Measurements from ENCODE around the gene OR6S1.

GRCh38 chr14:20682435-20683124 is 41.1 kb upstream of the OR6S1 start:
- TF ChIP-seq, protein P1, sequence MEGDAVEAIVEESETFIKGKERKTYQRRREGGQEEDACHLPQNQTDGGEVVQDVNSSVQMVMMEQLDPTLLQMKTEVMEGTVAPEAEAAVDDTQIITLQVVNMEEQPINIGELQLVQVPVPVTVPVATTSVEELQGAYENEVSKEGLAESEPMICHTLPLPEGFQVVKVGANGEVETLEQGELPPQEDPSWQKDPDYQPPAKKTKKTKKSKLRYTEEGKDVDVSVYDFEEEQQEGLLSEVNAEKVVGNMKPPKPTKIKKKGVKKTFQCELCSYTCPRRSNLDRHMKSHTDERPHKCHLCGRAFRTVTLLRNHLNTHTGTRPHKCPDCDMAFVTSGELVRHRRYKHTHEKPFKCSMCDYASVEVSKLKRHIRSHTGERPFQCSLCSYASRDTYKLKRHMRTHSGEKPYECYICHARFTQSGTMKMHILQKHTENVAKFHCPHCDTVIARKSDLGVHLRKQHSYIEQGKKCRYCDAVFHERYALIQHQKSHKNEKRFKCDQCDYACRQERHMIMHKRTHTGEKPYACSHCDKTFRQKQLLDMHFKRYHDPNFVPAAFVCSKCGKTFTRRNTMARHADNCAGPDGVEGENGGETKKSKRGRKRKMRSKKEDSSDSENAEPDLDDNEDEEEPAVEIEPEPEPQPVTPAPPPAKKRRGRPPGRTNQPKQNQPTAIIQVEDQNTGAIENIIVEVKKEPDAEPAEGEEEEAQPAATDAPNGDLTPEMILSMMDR (tag by site-specific recombination; IDR thresholded peaks at IDR 0.05) = no peak
- TF ChIP-seq, protein P2, sequence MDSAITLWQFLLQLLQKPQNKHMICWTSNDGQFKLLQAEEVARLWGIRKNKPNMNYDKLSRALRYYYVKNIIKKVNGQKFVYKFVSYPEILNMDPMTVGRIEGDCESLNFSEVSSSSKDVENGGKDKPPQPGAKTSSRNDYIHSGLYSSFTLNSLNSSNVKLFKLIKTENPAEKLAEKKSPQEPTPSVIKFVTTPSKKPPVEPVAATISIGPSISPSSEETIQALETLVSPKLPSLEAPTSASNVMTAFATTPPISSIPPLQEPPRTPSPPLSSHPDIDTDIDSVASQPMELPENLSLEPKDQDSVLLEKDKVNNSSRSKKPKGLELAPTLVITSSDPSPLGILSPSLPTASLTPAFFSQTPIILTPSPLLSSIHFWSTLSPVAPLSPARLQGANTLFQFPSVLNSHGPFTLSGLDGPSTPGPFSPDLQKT (IDR thresholded peaks at IDR 0.05; ENCODE audit: borderline replicate concordance, low read depth, low read length) = no peak
- TF ChIP-seq, protein P3, sequence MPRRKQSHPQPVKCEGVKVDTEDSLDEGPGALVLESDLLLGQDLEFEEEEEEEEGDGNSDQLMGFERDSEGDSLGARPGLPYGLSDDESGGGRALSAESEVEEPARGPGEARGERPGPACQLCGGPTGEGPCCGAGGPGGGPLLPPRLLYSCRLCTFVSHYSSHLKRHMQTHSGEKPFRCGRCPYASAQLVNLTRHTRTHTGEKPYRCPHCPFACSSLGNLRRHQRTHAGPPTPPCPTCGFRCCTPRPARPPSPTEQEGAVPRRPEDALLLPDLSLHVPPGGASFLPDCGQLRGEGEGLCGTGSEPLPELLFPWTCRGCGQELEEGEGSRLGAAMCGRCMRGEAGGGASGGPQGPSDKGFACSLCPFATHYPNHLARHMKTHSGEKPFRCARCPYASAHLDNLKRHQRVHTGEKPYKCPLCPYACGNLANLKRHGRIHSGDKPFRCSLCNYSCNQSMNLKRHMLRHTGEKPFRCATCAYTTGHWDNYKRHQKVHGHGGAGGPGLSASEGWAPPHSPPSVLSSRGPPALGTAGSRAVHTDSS (tag by site-specific recombination; IDR thresholded peaks at IDR 0.05) = no peak

Data from HEK293 (cell line).